Stimulated activated CD8-positive, alpha-beta memory T cell treated with anti-CD3 and anti-CD28 coated beads, Interleukin-15, amount 100 ng/mL, for 4 hours (primary cell): Measurements from ENCODE around the gene NUP42.

Experiments
- DNase-seq, 2 donors: peaks; one replicate each; pipeline ENCODE4 v3.0.0-alpha.2; 2020; ENCODE audit warnings: low read depth in 2 of 2

The NUP42 gene

GRCh38 chr7:23234569-23235296 is 52.9 kb downstream of the NUP42 start:
- no peak for DNase-seq

GRCh38 chr7:23235813-23236221 is 54.0 kb downstream of the NUP42 start:
- no peak for DNase-seq

- DNase-seq: no peak
Measured at GRCh38 chr7:23237000-23237399, 55.2 kb downstream of the NUP42 start.

GRCh38 chr7:23238983-23239652 is 57.3 kb downstream of the NUP42 start:
- no peak for DNase-seq

- no peak for DNase-seq
Measured at GRCh38 chr7:23239698-23240097, 57.9 kb downstream of the NUP42 start.

- no peak for DNase-seq
Measured at GRCh38 chr7:23242321-23242720, 60.5 kb downstream of the NUP42 start.

- no peak for DNase-seq
Measured at GRCh38 chr7:23242935-23243334, 61.1 kb downstream of the NUP42 start.

- no peak for DNase-seq
Measured at GRCh38 chr7:23246555-23246954, 64.7 kb downstream of the NUP42 start, which contains the start of gene GPNMB. Gene GPNMB, plus strand, starts transcription at chr7:23246775. Its CDS starts 83 bp downstream, at chr7:23246858.

GRCh38 chr7:23247046-23247602 is 65.3 kb downstream of the NUP42 start:
- no peak for DNase-seq

- no peak for DNase-seq
Measured at GRCh38 chr7:23247603-23248335, 65.9 kb downstream of the NUP42 start.

- no peak for DNase-seq
Measured at GRCh38 chr7:23249486-23249885, 67.6 kb downstream of the NUP42 start.
